ENCODE measurements around the gene TLCD1.
"Not testable (repeated sequence)": the region's sequence is repeated elsewhere in the genome, so short reads cannot be mapped to it uniquely, and the experiment has no call there.

TLCD1 gene

DNA sequence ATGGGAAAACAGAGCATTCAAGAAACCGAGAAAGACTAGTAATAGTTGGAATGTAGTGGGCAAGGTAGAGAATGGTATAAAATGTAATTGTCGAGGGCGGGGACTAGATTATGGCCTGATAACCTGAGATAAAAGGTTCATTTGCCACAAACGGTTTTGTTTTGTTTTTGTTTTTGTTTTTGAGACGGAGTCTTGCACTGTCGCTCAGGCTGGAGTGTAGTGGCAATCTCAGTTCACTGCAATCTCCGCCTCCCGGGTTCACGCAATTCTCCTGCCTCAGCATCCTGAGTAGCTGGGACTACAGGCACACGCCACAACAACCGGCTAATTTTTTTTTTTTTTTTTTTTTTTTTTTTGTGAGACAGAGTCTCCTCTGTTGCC is 3.9 kb upstream of the TLCD1 start:
- no peak for DNase-seq (ENCODE audit: low spot score)
- TF ChIP-seq, protein P1, sequence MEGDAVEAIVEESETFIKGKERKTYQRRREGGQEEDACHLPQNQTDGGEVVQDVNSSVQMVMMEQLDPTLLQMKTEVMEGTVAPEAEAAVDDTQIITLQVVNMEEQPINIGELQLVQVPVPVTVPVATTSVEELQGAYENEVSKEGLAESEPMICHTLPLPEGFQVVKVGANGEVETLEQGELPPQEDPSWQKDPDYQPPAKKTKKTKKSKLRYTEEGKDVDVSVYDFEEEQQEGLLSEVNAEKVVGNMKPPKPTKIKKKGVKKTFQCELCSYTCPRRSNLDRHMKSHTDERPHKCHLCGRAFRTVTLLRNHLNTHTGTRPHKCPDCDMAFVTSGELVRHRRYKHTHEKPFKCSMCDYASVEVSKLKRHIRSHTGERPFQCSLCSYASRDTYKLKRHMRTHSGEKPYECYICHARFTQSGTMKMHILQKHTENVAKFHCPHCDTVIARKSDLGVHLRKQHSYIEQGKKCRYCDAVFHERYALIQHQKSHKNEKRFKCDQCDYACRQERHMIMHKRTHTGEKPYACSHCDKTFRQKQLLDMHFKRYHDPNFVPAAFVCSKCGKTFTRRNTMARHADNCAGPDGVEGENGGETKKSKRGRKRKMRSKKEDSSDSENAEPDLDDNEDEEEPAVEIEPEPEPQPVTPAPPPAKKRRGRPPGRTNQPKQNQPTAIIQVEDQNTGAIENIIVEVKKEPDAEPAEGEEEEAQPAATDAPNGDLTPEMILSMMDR (IDR thresholded peaks at IDR 0.05; ENCODE audit: extremely low read depth, missing control alignments) = no peak

DNA sequence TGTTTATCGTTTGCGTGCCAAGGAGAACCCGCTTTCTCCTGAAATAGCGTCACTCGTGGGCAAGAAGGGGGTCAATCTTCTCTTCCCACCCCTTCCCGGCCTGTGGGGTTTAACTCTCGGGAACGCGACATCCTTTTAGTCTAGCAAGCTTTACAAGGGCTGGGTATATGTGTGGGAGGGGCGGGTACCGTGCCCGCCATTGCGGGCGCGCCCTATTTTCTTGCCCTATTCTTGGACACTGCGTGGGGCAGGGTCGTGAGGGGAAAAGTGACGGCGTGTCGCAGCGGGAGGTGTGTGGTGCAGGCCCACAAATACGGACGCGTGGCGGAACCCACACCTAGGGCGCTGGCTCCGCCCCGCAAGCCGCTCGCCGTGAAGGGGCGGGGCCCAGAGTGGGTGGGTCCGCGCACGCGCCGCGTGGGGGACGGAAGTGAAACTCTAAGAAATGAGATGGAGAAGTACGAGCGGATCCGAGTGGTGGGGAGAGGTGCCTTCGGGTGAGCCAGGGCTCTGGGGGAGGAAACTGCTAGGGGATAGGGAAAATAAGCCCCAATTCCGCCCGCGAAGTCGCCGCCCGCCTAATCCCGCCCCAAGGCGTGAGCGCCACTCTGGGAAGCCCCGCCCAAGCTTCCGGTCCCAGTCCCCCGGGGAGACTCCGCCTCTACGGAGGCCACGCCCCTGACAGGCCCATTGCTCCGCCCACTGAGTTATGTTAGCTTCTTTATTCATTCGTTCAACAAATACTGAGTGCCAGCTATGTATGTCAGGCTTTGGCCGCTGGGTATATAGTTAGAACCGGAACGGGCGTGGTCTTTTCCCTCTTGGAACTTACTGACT is 2.5 kb upstream of the TLCD1 start, which contains the start of gene NEK8:
Gene NEK8, plus strand, starts transcription at position 425 of the 837 bp plus-strand sequence. Its CDS starts 26 bp downstream, at position 451.
- DNase-seq (ENCODE audit: low spot score) = peak; percentile 88
- TF ChIP-seq, protein P1 (IDR thresholded peaks at IDR 0.05; ENCODE audit: extremely low read depth, missing control alignments) = no peak

DNA sequence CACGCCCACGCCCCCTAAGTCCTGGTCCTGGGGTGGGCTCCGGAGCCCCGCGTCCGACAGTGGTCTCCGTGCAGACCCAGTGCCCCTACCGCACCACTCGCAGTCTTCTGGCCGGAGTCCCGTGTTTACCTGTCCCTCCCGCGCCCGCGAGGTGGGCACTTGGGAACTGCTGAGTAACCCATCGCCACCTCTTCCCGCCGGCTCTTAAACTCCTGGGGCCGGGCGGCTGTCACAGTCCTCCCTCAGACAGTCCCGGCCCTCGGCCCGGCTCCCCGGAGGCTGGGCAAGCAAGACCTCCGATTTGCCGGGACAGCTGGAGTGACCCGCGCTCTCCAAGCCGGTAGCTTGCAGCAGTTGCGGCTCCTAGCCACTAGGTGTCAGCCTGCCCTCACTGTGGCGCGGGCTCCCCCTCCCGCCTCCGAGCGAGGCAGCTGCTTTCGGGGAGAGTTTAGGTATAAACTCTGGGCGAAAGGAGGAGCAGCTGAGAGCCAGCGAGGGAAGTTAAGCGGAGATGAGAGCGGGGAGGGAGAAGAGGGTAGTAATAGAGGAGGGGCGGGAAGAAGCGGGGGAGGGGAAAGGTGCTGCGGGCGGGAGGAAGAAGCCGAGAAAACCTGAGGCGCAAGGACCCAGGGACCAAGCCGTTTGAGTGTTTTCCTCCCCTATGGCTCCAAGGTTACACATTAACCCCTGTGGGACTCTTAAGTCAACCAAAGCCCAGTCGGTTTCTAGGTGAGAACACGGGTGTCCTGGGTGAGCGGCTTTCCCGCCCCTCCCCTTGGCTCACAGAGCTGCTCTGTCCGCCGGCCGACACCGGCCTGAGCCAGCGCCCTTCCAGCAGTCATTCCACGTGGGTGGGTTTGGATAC is 826 bp upstream of the TLCD1 start:
- peak; percentile 91 for DNase-seq (ENCODE audit: low spot score)

DNA sequence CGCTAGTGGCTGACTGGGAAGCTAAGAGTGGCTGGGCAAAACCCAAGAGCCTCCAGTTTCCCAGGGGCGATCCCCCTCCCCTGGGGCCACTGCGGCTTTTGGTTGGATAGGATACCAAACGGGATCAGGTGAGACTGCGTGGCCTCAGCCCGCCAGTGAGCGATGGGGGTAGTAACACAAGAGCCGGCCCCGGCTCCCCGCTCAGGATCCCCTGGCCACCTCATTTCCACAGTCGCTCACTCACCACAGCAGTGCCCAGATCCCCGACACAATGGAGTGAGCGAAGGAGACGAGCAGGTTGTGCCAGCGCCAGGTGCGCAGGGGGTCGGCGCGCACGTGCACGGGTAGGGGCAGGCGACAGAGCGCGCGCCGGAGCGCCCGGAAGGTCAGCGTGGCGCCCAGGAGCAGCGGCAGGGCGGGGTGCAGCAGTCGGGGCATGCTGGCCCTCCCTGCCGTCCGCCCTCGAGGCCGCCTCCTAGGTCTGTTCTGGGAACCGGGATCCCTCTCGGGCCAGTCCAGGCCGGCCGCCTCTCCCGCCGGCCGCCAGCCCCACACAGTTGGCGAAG is 290 bp downstream of the TLCD1 start:
- TF ChIP-seq, protein P1 (IDR thresholded peaks at IDR 0.05; ENCODE audit: extremely low read depth, missing control alignments) = no peak
- DNase-seq (ENCODE audit: low spot score) = no peak

More for the DNA sequence above, 826 bp upstream of the TLCD1 start:
- TF ChIP-seq, protein P1 (IDR thresholded peaks at IDR 0.05; ENCODE audit: extremely low read depth, missing control alignments) = peak; percentile 97

DNA sequence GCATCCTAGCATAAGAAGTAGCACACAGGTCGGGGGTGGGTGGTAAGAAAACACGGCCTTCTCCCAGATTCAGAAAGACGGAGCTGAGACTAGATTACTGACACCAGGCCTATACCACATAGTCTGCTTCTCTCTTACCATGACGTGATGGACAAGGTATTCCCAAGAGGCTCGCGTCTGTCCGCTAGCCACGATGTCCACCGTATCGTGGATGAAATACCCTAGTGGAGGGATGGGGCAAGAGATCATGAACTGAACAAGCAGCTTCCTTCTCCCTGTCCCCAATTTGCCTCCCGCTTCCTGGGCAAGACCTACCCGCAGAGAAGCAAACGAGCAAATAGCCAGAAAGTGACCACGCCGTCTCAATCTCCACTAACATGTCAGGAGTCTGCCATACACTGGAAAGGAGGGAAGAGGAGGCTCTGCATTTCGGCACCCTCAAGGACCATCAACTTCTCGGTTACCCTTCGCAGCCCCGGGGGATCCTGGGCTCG is 820 bp downstream of the TLCD1 start:
- no peak for DNase-seq (ENCODE audit: low spot score)

DNA sequence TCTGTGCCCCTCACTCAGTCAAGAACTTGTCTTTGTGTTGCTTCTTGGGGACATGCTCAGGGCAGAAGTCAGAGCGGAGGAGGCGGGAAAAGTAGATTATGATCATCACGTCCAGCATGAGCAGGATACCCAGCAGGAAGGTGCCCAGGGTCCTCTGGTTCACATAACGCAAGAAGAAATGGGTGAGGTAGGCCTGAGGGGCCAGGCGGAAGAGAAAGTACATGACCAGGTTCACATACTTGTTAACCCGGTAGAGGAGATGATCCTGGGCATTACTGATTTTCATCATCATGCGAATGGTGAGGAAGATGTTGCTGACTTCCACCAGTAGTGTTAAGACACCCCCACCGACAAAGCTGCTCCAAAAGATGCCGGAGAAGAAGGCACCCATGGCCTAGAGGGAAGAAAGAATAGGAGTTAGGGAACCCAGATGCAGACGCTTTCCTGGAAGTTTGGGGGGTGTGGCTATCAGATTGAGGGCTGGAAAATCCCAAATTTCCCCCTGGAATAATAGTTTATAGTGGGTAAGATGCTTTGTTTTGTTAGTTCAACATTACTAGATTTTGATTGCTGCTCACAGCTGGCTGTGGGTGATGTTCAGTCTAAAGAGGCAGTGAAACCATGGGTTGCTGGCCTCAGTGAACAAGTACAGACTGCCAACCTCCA is 1.4 kb downstream of the TLCD1 start:
- no peak for DNase-seq (ENCODE audit: low spot score)
- TF ChIP-seq, protein P1 (IDR thresholded peaks at IDR 0.05; ENCODE audit: extremely low read depth, missing control alignments) = no peak

More for the DNA sequence above, 820 bp downstream of the TLCD1 start:
- TF ChIP-seq, protein P1 (IDR thresholded peaks at IDR 0.05; ENCODE audit: extremely low read depth, missing control alignments) = no peak

DNA sequence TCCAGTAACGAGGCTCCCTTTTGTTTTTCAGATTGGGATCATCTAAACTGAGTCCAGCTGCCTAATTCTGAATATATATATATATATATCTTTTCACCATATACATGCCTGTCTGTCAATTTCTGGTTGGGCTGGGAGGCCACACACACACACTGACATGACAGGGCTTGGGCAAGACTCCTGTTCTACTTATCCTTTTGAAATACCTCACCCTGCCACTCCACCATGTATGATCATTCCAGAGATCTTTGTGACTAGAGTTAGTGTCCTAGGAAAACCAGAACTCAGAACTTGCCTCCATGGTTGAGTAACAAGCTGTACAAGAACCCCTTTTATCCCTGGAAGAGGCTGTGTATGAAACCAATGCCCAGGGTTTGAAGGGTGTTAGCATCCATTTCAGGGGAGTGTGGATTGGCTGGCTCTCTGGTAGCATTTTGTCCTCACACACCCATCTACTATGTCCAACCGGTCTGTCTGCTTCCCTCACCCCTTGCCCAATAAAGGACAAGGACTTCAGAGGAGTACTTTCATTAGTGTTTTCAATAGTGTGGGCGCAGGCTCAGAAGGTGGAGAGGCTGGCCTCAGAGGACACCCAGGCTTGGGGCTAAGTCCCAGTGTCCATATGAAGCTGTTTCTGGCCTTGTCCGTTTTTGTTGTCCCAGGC is 2.1 kb downstream of the TLCD1 start:
- not testable (repeated sequence) for DNase-seq (ENCODE audit: low spot score)
